Measurements from ENCODE around the gene CAPZB. TPM values are rescaled to one million over a fixed set of nuclear protein-coding genes. Genes with fewer than 3 reads are reported as not detected.

Gene CAPZB
- total RNA-seq, 1 donor from 2014 or later = 326 TPM

GRCh38 chr1:19402031-19402813, 83.1 kb downstream of the CAPZB start:
- TF ChIP-seq CTCF (IDR thresholded peaks at IDR 0.05; ENCODE audit: partially characterized antibody, unreplicated experiment) = no peak
- peaks cover 55% of the 10 kb centered on the region for H3K4me1 Mint-ChIP-seq (ENCODE audit: low read depth, unreplicated experiment)
- H3K36me3 Mint-ChIP-seq (ENCODE audit: unreplicated experiment) = no peaks in the 10 kb centered on the region
- no peak for DNase-seq
- no peak overlapping the region for H3K4me3 Mint-ChIP-seq (ENCODE audit: unreplicated experiment)
- no peak overlapping the region for H3K27ac Mint-ChIP-seq (ENCODE audit: unreplicated experiment)
- H3K9me3 Mint-ChIP-seq (ENCODE audit: unreplicated experiment) = peaks cover 19% of the 10 kb centered on the region
- peaks cover 14% of the 10 kb centered on the region for H3K27me3 Mint-ChIP-seq (ENCODE audit: unreplicated experiment)

GRCh38 chr1:19401535-19401889, 83.8 kb downstream of the CAPZB start:
- peaks cover 14% of the 10 kb centered on the region for H3K27me3 Mint-ChIP-seq (ENCODE audit: unreplicated experiment)
- no peak overlapping the region for H3K27ac Mint-ChIP-seq (ENCODE audit: unreplicated experiment)
- TF ChIP-seq CTCF (IDR thresholded peaks at IDR 0.05; ENCODE audit: partially characterized antibody, unreplicated experiment) = no peak

GRCh38 chr1:19400875-19401534, 84.3 kb downstream of the CAPZB start:
- TF ChIP-seq CTCF (IDR thresholded peaks at IDR 0.05; ENCODE audit: partially characterized antibody, unreplicated experiment) = no peak
- H3K27me3 Mint-ChIP-seq (ENCODE audit: unreplicated experiment) = peaks cover 12% of the 10 kb centered on the region
- peaks cover 15% of the 10 kb centered on the region for H3K9me3 Mint-ChIP-seq (ENCODE audit: unreplicated experiment)
- no peaks in the 10 kb centered on the region for H3K36me3 Mint-ChIP-seq (ENCODE audit: unreplicated experiment)
- no peak overlapping the region for H3K27ac Mint-ChIP-seq (ENCODE audit: unreplicated experiment)
- no peak for DNase-seq
- H3K4me3 Mint-ChIP-seq (ENCODE audit: unreplicated experiment) = no peak overlapping the region
- peaks cover 44% of the 10 kb centered on the region for H3K4me1 Mint-ChIP-seq (ENCODE audit: low read depth, unreplicated experiment)

More at GRCh38 chr1:19401535-19401889, 83.8 kb downstream of the CAPZB start:
- peaks cover 49% of the 10 kb centered on the region for H3K4me1 Mint-ChIP-seq (ENCODE audit: low read depth, unreplicated experiment)
- no peak for DNase-seq
- no peak overlapping the region for H3K4me3 Mint-ChIP-seq (ENCODE audit: unreplicated experiment)
- H3K36me3 Mint-ChIP-seq (ENCODE audit: unreplicated experiment) = no peaks in the 10 kb centered on the region
- peaks cover 16% of the 10 kb centered on the region for H3K9me3 Mint-ChIP-seq (ENCODE audit: unreplicated experiment)

- DNase-seq = no peak
- no peak overlapping the region for H3K4me3 Mint-ChIP-seq (ENCODE audit: unreplicated experiment)
- no peak for TF ChIP-seq CTCF (IDR thresholded peaks at IDR 0.05; ENCODE audit: partially characterized antibody, unreplicated experiment)
- no peak overlapping the region for H3K27ac Mint-ChIP-seq (ENCODE audit: unreplicated experiment)
- H3K9me3 Mint-ChIP-seq (ENCODE audit: unreplicated experiment) = peaks cover 9% of the 10 kb centered on the region
- peaks cover 40% of the 10 kb centered on the region for H3K4me1 Mint-ChIP-seq (ENCODE audit: low read depth, unreplicated experiment)
- H3K27me3 Mint-ChIP-seq (ENCODE audit: unreplicated experiment) = peaks cover 4% of the 10 kb centered on the region
- H3K36me3 Mint-ChIP-seq (ENCODE audit: unreplicated experiment) = no peaks in the 10 kb centered on the region
Observed at GRCh38 chr1:19400192-19400611, 85.1 kb downstream of the CAPZB start.

GRCh38 chr1:19398309-19398760, 87.0 kb downstream of the CAPZB start:
- no peak for DNase-seq
- no peak for TF ChIP-seq CTCF (IDR thresholded peaks at IDR 0.05; ENCODE audit: partially characterized antibody, unreplicated experiment)
- H3K4me3 Mint-ChIP-seq (ENCODE audit: unreplicated experiment) = no peak overlapping the region
- no peak overlapping the region for H3K27ac Mint-ChIP-seq (ENCODE audit: unreplicated experiment)
- H3K27me3 Mint-ChIP-seq (ENCODE audit: unreplicated experiment) = peaks cover 4% of the 10 kb centered on the region
- H3K4me1 Mint-ChIP-seq (ENCODE audit: low read depth, unreplicated experiment) = peaks cover 29% of the 10 kb centered on the region
- no peaks in the 10 kb centered on the region for H3K36me3 Mint-ChIP-seq (ENCODE audit: unreplicated experiment)
- H3K9me3 Mint-ChIP-seq (ENCODE audit: unreplicated experiment) = peaks cover 6% of the 10 kb centered on the region
